Panc1 (cell line): ENCODE measurements around the gene WDR27. TPM values are rescaled to one million over a fixed set of nuclear protein-coding genes. Genes with fewer than 3 reads are reported as not detected.

ENCODE experiments used
- ATAC-seq: fragments of 200-7000 bp; cut with Tn5 transposase; 2 replicates; pipeline ENCODE4 v1.9.1; 2020; ENCODE audit warnings: mild to moderate bottlenecking, moderate library complexity
- BruUV-seq: library from RNA; stranded (reverse); fragments of 400-500 nt; replicated peaks from 2 replicates; lab custom pipeline; 2021; lab: Mats Ljungman, UMichigan
- CTCF ChIA-PET: fragments of 300-600 bp; sonication (Branson Sonifier 250); formaldehyde crosslinking; loops from one replicate; lab custom pipeline; 2022; ENCODE audit warnings: antibody characterized with exemption; lab: Charles Lee
- POLR2A ChIA-PET: fragments of 300-600 bp; sonication (Branson Sonifier 250); formaldehyde crosslinking; loops from one replicate; lab custom pipeline; 2022; ENCODE audit warnings: antibody characterized with exemption; lab: Charles Lee
- DNase-seq: peaks from one replicate; pipeline ENCODE4 v3.0.0-alpha.2; 2010; ENCODE audit warnings: low read depth, low spot score
- H3K27ac ChIP-seq: 2 replicates; pipeline ENCODE4 v1.5.1; 2011; ENCODE audit warnings: mild to moderate bottlenecking, low read length, inconsistent platforms
- H3K27me3 ChIP-seq: fragments of 200-500 bp; sonication (Bioruptor generic); 2 replicates; pipeline ENCODE4 v1.6.0; 2014; ENCODE audit warnings: low read length, inconsistent platforms; ENCODE audit not compliant: control insufficient read depth, insufficient read depth
- H3K36me3 ChIP-seq: fragments of 200-500 bp; sonication (Bioruptor generic); 2 replicates; pipeline ENCODE4 v1.5.1; 2014; ENCODE audit warnings: inconsistent platforms, mild to moderate bottlenecking, low read length, moderate library complexity; ENCODE audit not compliant: control insufficient read depth, insufficient read depth
- H3K4me1 ChIP-seq: 2 replicates; pipeline ENCODE4 v1.5.1; 2011; ENCODE audit warnings: inconsistent platforms, mild to moderate bottlenecking, low read length, moderate library complexity; ENCODE audit not compliant: control insufficient read depth, insufficient read depth
- H3K4me3 ChIP-seq, 2 experiments: 2 replicates each; pipeline ENCODE4 v1.5.1; 2011 to 2012; ENCODE audit warnings: low read depth in 2 of 2, low read length in 2 of 2, mild to moderate bottlenecking in 2 of 2, inconsistent platforms in 1 of 2, moderate library complexity in 1 of 2
- H3K9me3 ChIP-seq: fragments of 200-500 bp; sonication (Bioruptor generic); 2 replicates; pipeline ENCODE4 v1.5.1; 2014; ENCODE audit warnings: low read depth, mild to moderate bottlenecking, inconsistent platforms, low read length, moderate library complexity; ENCODE audit not compliant: control insufficient read depth, insufficient read depth
- CTCF ChIP-seq: fragments of 450-650 bp; IDR thresholded peaks from 2 replicates; pipeline ENCODE4 v1.5.1; 2017; ENCODE audit warnings: mild to moderate bottlenecking
- POLR2AphosphoS5 ChIP-seq: IDR thresholded peaks from 2 replicates; pipeline ENCODE4 v1.6.1; 2012; ENCODE audit warnings: mild to moderate bottlenecking, low read depth, low read length, moderate library complexity
- REST ChIP-seq, 2 experiments: IDR thresholded peaks; 2 replicates each; pipeline ENCODE4 v1.6.1; 2011 to 2012; ENCODE audit warnings: low read depth in 2 of 2, control low read depth in 1 of 2, low read length in 1 of 2, mild to moderate bottlenecking in 1 of 2, moderate library complexity in 1 of 2; ENCODE audit not compliant: insufficient read depth in 1 of 2
- SIN3A ChIP-seq: IDR thresholded peaks from 2 replicates; pipeline ENCODE4 v1.6.1; 2012; ENCODE audit warnings: low read depth, mild to moderate bottlenecking, low read length, moderate library complexity, borderline replicate concordance; ENCODE audit not compliant: insufficient read depth
- TCF7L2 ChIP-seq: IDR thresholded peaks from 2 replicates; pipeline ENCODE4 v1.6.1; 2011; ENCODE audit warnings: mild to moderate bottlenecking, low read depth, low read length, inconsistent platforms
- in situ Hi-C: cut with HindIII; loops from 2 replicates; pipeline ENCODE4 v1.10.0; 2016; ENCODE audit warnings: low sequenced_read_pairs, low pct_unique_long_range_greater_than_20kb
- intact Hi-C: fragments of 100-400 bp; cut with micrococcal nuclease; formaldehyde crosslinking; loops from one replicate; pipeline ENCODE4 v1.10.0; 2022; ENCODE audit not compliant: unreplicated experiment
- total RNA-seq: library from RNA; stranded (reverse); gene quantifications from one replicate; pipeline ENCODE4 v1.2.1, GENCODE V29; 2021; ENCODE audit not compliant: unreplicated experiment

WDR27 gene
- total RNA-seq, 1 experiment from 2014 or later: 56.3 TPM

- POLR2A ChIA-PET: no interaction called here
- ATAC-seq (no peak), DNase-seq (no peak)
- no peaks in the 10 kb centered on the region for H3K27me3 ChIP-seq
- no peak overlapping the region for H3K4me3 ChIP-seq
- H3K36me3 ChIP-seq: no peaks in the 10 kb centered on the region
- in situ Hi-C loops: no loop called here
- intact Hi-C loops: no loop called here
- H3K9me3 ChIP-seq: peaks cover 2% of the 10 kb centered on the region; the same call in 1 of the 2 replicates
- no TSS peak for BruUV-seq
- CTCF ChIA-PET: no interaction called here
- H3K27ac ChIP-seq: no peak overlapping the region
- no peak for TF ChIP-seq TCF7L2
- TF ChIP-seq CTCF: no peak
- TF ChIP-seq POLR2AphosphoS5: no peak
- no peak for TF ChIP-seq REST (IDR thresholded peaks at IDR 0.05; ENCODE audit: insufficient read depth in 1 of 2, low read depth in 2 of 2, low read length in 1 of 2)
- no peak for TF ChIP-seq SIN3A
- H3K4me1 ChIP-seq: no peaks in the 10 kb centered on the region
Measured at GRCh38 chr6:169503422-169504152, 198.2 kb downstream of the WDR27 start.

GRCh38 chr6:169502445-169502844 is 199.4 kb downstream of the WDR27 start:
- ChIA-PET CTCF (no interaction called here), POLR2A (no interaction called here)

More at GRCh38 chr6:169502445-169502844, 199.4 kb downstream of the WDR27 start:
- DNase-seq (no peak), ATAC-seq (no peak)
- no TSS peak for BruUV-seq
- no peak overlapping the region for H3K4me3 ChIP-seq
- H3K4me1 ChIP-seq: no peaks in the 10 kb centered on the region
- intact Hi-C loops: no loop called here
- no peaks in the 10 kb centered on the region for H3K27me3 ChIP-seq
- no peak overlapping the region for H3K27ac ChIP-seq
- H3K9me3 ChIP-seq: no peaks in the 10 kb centered on the region
- in situ Hi-C loops: no loop called here
- TF ChIP-seq SIN3A (no peak), REST (IDR thresholded peaks at IDR 0.05; ENCODE audit: insufficient read depth in 1 of 2, low read depth in 2 of 2, low read length in 1 of 2) (no peak), POLR2AphosphoS5 (no peak), TCF7L2 (no peak), CTCF (no peak)
- no peaks in the 10 kb centered on the region for H3K36me3 ChIP-seq
